Adrenal gland (tissue), 5 donors: Measurements from ENCODE around the gene SHLD2.
"Not testable (repeated sequence)": the region's sequence is repeated elsewhere in the genome, so short reads cannot be mapped to it uniquely, and the experiment has no call there.

ENCODE experiments used
- CTCF ChIP-seq, 6 experiments: fragments of 450-650 bp in 4 of 6; fragments of 200-600 bp in 2 of 6; sonication (generic) in 1 of 6; IDR thresholded peaks; 1 replicate in 5 of 6; 2 replicates in 1 of 6; pipeline versions ENCODE4 v1.5.1 to v1.8.0; 2016 to 2021; ENCODE audit warnings: antibody characterized with exemption in 6 of 6, mild to moderate bottlenecking in 2 of 6, moderate library complexity in 1 of 6
- POLR2A ChIP-seq, 2 donors: fragments of 450-650 bp; IDR thresholded peaks; one replicate each; pipeline ENCODE4 v1.6.1; 2017; ENCODE audit warnings: antibody characterized with exemption in 2 of 2, mild to moderate bottlenecking in 2 of 2, moderate library complexity in 1 of 2
- donor health status: DM: no; HTN: no; CAD: no.

GRCh38 chr10:87123351-87123750 lies 28.3 kb downstream of the SHLD2 start:
- not testable (repeated sequence) for TF ChIP-seq CTCF, POLR2A (IDR thresholded peaks at IDR 0.05)
